IPS DF 19.7 (cell line): Measurements from ENCODE around the gene PLPP1.

Source experiments
- DNase-seq: peaks from one replicate; pipeline ENCODE4 v3.0.0-alpha.2; 2013; ENCODE audit warnings: low read depth, low spot score

PLPP1 gene

GRCh38 chr5:55450050-55450765 lies 84.6 kb downstream of the PLPP1 start:
- DNase-seq = no peak

- DNase-seq = no peak
Observed at GRCh38 chr5:55446640-55447351, 88.0 kb downstream of the PLPP1 start.

- no peak for DNase-seq
Observed at GRCh38 chr5:55445791-55446190, 89.0 kb downstream of the PLPP1 start.

- no peak for DNase-seq
Observed at GRCh38 chr5:55441954-55442353, 92.8 kb downstream of the PLPP1 start.

- no peak for DNase-seq
Observed at GRCh38 chr5:55441107-55441771, 93.5 kb downstream of the PLPP1 start.

GRCh38 chr5:55440188-55440646 lies 94.5 kb downstream of the PLPP1 start:
- DNase-seq = no peak

GRCh38 chr5:55438998-55439397 lies 95.8 kb downstream of the PLPP1 start:
- no peak for DNase-seq

- DNase-seq = no peak
Observed at GRCh38 chr5:55437859-55438206, 96.9 kb downstream of the PLPP1 start.

- DNase-seq = no peak
Observed at GRCh38 chr5:55437452-55437851, 97.3 kb downstream of the PLPP1 start.

GRCh38 chr5:55432549-55432948 lies 102.2 kb downstream of the PLPP1 start:
- no peak for DNase-seq

GRCh38 chr5:55429613-55430253 lies 105.0 kb downstream of the PLPP1 start:
- DNase-seq = no peak

- DNase-seq = no peak
Observed at GRCh38 chr5:55429221-55429612, 105.5 kb downstream of the PLPP1 start.

- no peak for DNase-seq
Observed at GRCh38 chr5:55427157-55427556, 107.6 kb downstream of the PLPP1 start.

GRCh38 chr5:55426455-55426854 lies 108.3 kb downstream of the PLPP1 start:
- DNase-seq = no peak

GRCh38 chr5:55421074-55421529 lies 113.7 kb downstream of the PLPP1 start:
- DNase-seq = no peak

GRCh38 chr5:55418994-55419968 lies 115.5 kb downstream of the PLPP1 start:
- no peak for DNase-seq

- DNase-seq = no peak
Observed at GRCh38 chr5:55416306-55416705, 118.5 kb downstream of the PLPP1 start.

GRCh38 chr5:55415071-55415470 lies 119.7 kb downstream of the PLPP1 start:
- no peak for DNase-seq

GRCh38 chr5:55413644-55414043 lies 121.1 kb downstream of the PLPP1 start:
- no peak for DNase-seq

GRCh38 chr5:55411876-55412275 lies 122.9 kb downstream of the PLPP1 start:
- DNase-seq = no peak

- DNase-seq = no peak
Observed at GRCh38 chr5:55410845-55411244, 123.9 kb downstream of the PLPP1 start.
